ENCODE results near the gene ALOX5.
"Not testable (repeated sequence)": the region's sequence is repeated elsewhere in the genome, so short reads cannot be mapped to it uniquely, and the experiment has no call there.

GRCh38 chr10:45389671-45390070, 15.7 kb downstream of the ALOX5 start:
- TF ChIP-seq, protein P1, sequence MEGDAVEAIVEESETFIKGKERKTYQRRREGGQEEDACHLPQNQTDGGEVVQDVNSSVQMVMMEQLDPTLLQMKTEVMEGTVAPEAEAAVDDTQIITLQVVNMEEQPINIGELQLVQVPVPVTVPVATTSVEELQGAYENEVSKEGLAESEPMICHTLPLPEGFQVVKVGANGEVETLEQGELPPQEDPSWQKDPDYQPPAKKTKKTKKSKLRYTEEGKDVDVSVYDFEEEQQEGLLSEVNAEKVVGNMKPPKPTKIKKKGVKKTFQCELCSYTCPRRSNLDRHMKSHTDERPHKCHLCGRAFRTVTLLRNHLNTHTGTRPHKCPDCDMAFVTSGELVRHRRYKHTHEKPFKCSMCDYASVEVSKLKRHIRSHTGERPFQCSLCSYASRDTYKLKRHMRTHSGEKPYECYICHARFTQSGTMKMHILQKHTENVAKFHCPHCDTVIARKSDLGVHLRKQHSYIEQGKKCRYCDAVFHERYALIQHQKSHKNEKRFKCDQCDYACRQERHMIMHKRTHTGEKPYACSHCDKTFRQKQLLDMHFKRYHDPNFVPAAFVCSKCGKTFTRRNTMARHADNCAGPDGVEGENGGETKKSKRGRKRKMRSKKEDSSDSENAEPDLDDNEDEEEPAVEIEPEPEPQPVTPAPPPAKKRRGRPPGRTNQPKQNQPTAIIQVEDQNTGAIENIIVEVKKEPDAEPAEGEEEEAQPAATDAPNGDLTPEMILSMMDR (conservative IDR thresholded peaks at IDR 0.05), result not testable (repeated sequence)
- not testable (repeated sequence) for TF ChIP-seq EZH2 (IDR thresholded peaks at IDR 0.05; ENCODE audit: low read depth)
